ENCODE data around the gene TJAP1. TPM values are rescaled to one million over a fixed set of nuclear protein-coding genes. Genes with fewer than 3 reads are reported as not detected.
A peak's percentile ranks its signal among the peaks of the same experiment; 100 is the strongest.

Gene TJAP1
- total RNA-seq, 2 experiments from 2014 or later = 30.2 to 32.9 TPM

DNA sequence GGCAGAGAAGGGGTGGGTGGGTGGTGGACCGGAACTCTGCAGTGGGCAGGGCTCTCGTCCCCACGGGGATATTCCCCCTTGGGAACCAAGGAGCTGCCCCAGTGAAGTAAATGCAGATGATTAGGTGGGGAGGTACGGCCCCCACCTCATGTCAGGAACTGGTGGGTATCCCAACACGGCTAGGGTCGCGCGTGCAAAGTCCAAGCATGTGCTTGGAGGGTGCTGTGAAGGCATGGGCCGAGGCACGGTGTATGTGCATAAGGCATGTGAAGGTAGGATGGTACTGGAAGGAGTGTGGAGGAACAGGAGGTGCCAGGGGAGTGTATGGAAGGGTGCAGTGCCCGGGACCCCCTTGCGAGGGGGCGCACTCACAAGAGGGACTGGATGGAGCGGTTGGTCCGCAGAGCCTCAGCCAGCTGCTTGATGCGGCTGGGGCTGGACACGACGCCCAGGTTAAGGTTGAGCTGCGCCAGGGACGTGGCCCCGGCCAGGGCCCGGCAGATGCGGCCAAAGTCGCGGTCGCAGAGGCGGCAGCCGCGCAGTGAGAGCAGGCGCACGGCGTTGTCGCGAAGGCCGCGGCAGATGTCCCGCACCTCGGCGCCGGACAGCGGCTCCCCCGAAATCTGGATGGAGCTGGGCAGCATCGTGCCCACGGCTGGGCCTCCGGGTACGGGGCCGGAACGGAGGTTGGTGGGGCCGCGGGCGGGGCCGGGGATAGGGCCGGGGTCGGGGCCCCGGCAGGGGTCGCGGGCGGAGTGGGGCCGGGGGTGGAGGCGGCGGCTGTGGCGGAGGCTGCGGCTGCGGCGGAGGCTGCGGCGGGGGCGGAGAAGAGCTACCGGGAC is 32.0 kb downstream of the TJAP1 start:
- DNase-seq = no peak
- POLR2A ChIA-PET = interaction anchor here (1.1 to 6.1 kb wide), 4 partner anchors 10 to 263 kb away, joined by 3 to 77 read pairs (median 4); partner anchors contain the start of genes POLR1C and YIPF3

DNA sequence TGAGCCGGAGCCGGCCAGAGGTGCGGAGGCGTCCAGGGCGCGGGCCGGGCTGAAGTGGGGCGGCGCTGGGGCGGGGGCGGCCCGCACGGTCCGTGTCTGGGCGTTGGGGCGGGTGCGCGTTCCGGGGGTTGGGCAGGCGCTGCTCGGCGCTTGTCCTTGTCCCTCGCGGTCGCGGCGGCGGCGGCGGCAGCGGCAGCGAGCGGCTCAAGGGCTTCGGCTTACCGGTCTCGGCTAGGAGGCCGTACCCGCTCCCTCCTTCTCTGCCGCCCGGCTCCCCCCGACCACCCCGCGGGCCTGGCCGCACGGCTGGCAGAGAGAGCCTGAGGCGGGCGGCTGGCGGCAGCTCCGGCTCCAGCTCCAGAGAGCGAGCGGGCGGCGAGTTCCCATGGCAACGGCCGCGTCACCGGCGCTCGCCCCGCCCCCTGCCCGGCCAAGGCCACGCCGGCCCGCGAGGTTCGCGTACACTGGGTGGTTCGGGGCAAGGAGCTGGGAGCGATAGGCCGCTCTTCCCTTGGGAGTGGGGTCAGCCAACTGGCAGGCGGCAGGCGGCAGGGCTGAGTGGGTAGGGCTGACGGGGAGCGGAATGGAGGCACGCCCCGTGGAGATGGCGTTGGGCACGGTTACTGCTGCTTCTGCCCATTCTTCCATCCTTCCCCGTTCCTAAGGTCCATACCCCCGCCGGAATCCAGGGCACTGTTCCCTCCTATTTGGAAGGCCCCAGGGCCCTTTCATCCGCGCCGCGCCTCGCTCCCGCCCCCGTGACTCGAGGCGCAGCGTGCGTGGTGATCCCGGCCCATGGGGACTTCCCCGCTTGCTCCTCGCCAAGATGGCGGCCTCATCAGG is 32.8 kb downstream of the TJAP1 start, which contains the start of gene LRRC73:
TSS of gene LRRC73 (minus strand) at position 363 of the 843 bp plus-strand sequence. CDS start 561 bp downstream, outside the sequence.
- no peak within 1 kb of the TSS for H3K27ac Mint-ChIP-seq
- ATAC-seq = peak; percentile 68
- intact Hi-C loops (cut with micrococcal nuclease) = loop anchor here (5.0 kb wide), 2 partner anchors 53 to 243 kb away; partner anchors contain the start of gene DLK2

More for the DNA sequence above, 32.0 kb downstream of the TJAP1 start:
- Mint-ChIP-seq H3K36me3 (ENCODE audit: low read depth) (peaks cover 19% of the 10 kb centered on the region), H3K27me3 (peaks cover 18% of the 10 kb centered on the region), H3K9me3 (no peaks in the 10 kb centered on the region), H3K4me1 (ENCODE audit: low read depth) (peaks cover 14% of the 10 kb centered on the region), H3K4me3 (peak overlapping the region; percentile 66), H3K27ac (no peak overlapping the region)
- intact Hi-C loops (cut with micrococcal nuclease) = loop anchor here (5.0 kb wide), 2 partner anchors 52 to 242 kb away; partner anchors contain the start of gene DLK2
- TF ChIP-seq CTCF (IDR thresholded peaks at IDR 0.05) = no peak
- CTCF ChIA-PET = interaction anchor here (0.7 to 3.9 kb wide), 6 partner anchors 31 to 341 kb away, joined by 3 to 20 read pairs (median 4); no protein-coding TSS in a partner anchor
- no peak for ATAC-seq

GRCh38 chr6:43510827-43511163 is 33.4 kb downstream of the TJAP1 start:
- Mint-ChIP-seq H3K9me3 (no peaks in the 10 kb centered on the region), H3K4me3 (peak overlapping the region; percentile 58), H3K27ac (no peak overlapping the region), H3K4me1 (ENCODE audit: low read depth) (peaks cover 26% of the 10 kb centered on the region), H3K27me3 (peaks cover 18% of the 10 kb centered on the region), H3K36me3 (ENCODE audit: low read depth) (peaks cover 26% of the 10 kb centered on the region)
- ChIA-PET CTCF (interaction anchor here (0.7 kb wide), 1 partner anchor 281 kb away, joined by 3 read pairs; the partner anchor contains the start of gene DNPH1), POLR2A (interaction anchor here (0.7 to 1.3 kb wide), 4 partner anchors 11 to 264 kb away, joined by 3 to 4 read pairs (median 3); no protein-coding TSS in a partner anchor)
- intact Hi-C loops (cut with micrococcal nuclease) = no loop called here
- no peak for TF ChIP-seq CTCF (IDR thresholded peaks at IDR 0.05)
- no peak for ATAC-seq
- no peak for DNase-seq

More for the DNA sequence above, 32.8 kb downstream of the TJAP1 start, which contains the start of gene LRRC73:
- Mint-ChIP-seq H3K4me3 (peak within 1 kb of the TSS; percentile 66), H3K9me3 (no peaks in the 10 kb centered on the region), H3K4me1 (ENCODE audit: low read depth) (peaks cover 20% of the 10 kb centered on the region), H3K27me3 (peaks cover 18% of the 10 kb centered on the region), H3K36me3 (ENCODE audit: low read depth) (peaks cover 25% of the 10 kb centered on the region)
- peak; percentile 76 for DNase-seq
- no peak for TF ChIP-seq CTCF (IDR thresholded peaks at IDR 0.05)
- CTCF ChIA-PET = interaction anchor here (0.7 to 1.3 kb wide), 4 partner anchors 54 to 281 kb away, joined by 3 to 4 read pairs (median 4); partner anchors contain the start of gene DNPH1
- POLR2A ChIA-PET = interaction anchor here (1.1 to 6.1 kb wide), 4 partner anchors 9 to 263 kb away, joined by 3 to 77 read pairs (median 4); partner anchors contain the start of genes POLR1C and YIPF3

DNA sequence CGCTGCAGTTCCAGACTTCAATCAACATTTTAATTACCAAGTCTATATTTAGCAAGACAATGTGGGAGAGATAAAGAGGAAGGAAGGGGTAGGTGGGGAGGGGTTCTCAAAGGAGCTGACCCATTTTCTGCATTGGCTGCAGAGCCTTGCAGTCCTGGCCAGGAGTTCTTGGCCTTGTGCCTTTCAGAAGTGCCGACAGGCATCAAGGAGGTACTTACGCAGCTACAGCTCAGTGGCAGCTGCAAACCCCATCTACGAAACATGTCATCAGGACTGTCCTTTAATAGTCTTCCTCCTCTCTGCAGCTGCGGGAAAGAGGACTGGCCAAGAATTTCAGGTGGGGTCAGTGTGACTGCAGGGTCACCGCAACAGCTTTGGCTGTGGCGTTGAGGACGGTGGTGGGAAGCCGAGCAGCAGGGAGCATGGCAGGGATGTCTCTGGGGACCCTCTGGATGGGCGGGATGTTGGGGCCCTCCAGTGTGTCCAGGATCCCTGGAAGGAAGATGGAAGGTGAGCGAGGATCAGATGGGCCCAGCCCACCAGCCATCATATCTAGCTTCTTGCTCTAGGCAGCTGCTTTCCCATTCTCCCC is 34.5 kb downstream of the TJAP1 start:
- intact Hi-C loops (cut with micrococcal nuclease) = no loop called here
- ATAC-seq (no peak), DNase-seq (no peak)
- CTCF ChIA-PET = interaction anchor here (1.4 kb wide), 1 partner anchor 57 kb away, joined by 4 read pairs; the partner anchor contains the start of gene DLK2
- POLR2A ChIA-PET = interaction anchor here (0.9 to 1.5 kb wide), 4 partner anchors 10 to 26 kb away, joined by 3 to 6 read pairs (median 4); no protein-coding TSS in a partner anchor
- Mint-ChIP-seq H3K9me3 (no peaks in the 10 kb centered on the region), H3K27me3 (peaks cover 18% of the 10 kb centered on the region), H3K27ac (no peak overlapping the region), H3K4me1 (ENCODE audit: low read depth) (peaks cover 30% of the 10 kb centered on the region), H3K4me3 (no peak overlapping the region), H3K36me3 (ENCODE audit: low read depth) (peaks cover 28% of the 10 kb centered on the region)
- TF ChIP-seq CTCF (IDR thresholded peaks at IDR 0.05) = no peak
